PC-3 (cell line): Measurements from ENCODE around the gene BRINP1.

Experiments used
- CTCF ChIP-seq: fragments of 300-600 bp; sonication (generic); conservative IDR thresholded peaks from 2 replicates; pipeline ENCODE4 v1.5.1; 2017; ENCODE audit warnings: antibody characterized with exemption, low read depth, mild to moderate bottlenecking, low read length
- EZH2 ChIP-seq: fragments of 300-600 bp; sonication (generic); IDR thresholded peaks from one replicate; pipeline ENCODE4 v1.6.1; 2017; ENCODE audit warnings: antibody characterized with exemption, mild to moderate bottlenecking, low read length; ENCODE audit not compliant: unreplicated experiment

DNA sequence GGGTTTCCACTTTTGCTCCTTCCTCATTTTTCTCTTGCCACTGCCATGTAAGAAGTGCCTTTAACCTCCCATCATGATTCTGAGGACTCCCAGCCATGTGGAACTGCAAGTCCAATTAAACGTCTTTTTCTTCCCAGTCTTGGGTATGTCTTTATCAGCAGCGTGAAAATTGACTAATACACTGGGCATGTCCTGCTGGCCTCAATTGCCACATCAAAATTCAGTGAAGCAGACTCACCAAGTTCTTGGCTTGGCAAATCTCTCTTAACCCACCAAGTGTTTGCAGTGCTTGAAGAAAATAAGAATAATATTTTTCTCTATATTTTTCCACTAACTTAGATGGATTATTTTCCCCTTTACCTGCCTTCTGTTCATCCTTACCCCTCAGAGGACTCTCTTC lies 212.0 kb downstream of the BRINP1 start:
- TF ChIP-seq CTCF = no peak
- no peak for TF ChIP-seq EZH2
